H9 (cell line): ENCODE measurements around the gene OPN1SW. TPM values are rescaled to one million over a fixed set of nuclear protein-coding genes. Genes with fewer than 3 reads are reported as not detected.

ENCODE experiments used
- DNase-seq: peaks from one replicate; pipeline ENCODE4 v3.0.0-alpha.2; 2017
- H2AFZ ChIP-seq: one replicate; pipeline ENCODE4 v1.6.1; 2013; ENCODE audit warnings: mild to moderate bottlenecking, low read length, control low read depth, moderate library complexity
- H2AK5ac ChIP-seq: 2 replicates; pipeline ENCODE4 v1.6.1; 2013; ENCODE audit warnings: low read length, control low read depth, mixed read lengths; ENCODE audit not compliant: insufficient read length
- H2BK120ac ChIP-seq: one replicate; pipeline ENCODE4 v1.6.1; 2013; ENCODE audit warnings: low read depth, mild to moderate bottlenecking, low read length, control low read depth, inconsistent platforms; ENCODE audit not compliant: poor library complexity, severe bottlenecking
- H2BK12ac ChIP-seq: 2 replicates; pipeline ENCODE4 v1.6.1; 2013; ENCODE audit warnings: low read length, control low read depth, mixed read lengths, low read depth; ENCODE audit not compliant: insufficient read length
- H2BK15ac ChIP-seq: 2 replicates; pipeline ENCODE4 v1.6.1; 2013; ENCODE audit warnings: low read depth, low read length, control low read depth
- H2BK20ac ChIP-seq: one replicate; pipeline ENCODE4 v1.6.1; 2013; ENCODE audit warnings: low read depth, mild to moderate bottlenecking, low read length, control low read depth, inconsistent platforms; ENCODE audit not compliant: poor library complexity, severe bottlenecking
- H2BK5ac ChIP-seq: 2 replicates; pipeline ENCODE4 v1.6.1; 2013; ENCODE audit warnings: low read length, control low read depth, mixed read lengths; ENCODE audit not compliant: insufficient read length
- H3K14ac ChIP-seq: 2 replicates; pipeline ENCODE4 v1.6.1; 2013; ENCODE audit warnings: low read length, control low read depth; ENCODE audit not compliant: insufficient read depth
- H3K18ac ChIP-seq: 2 replicates; pipeline ENCODE4 v1.6.1; 2013; ENCODE audit warnings: low read depth, mild to moderate bottlenecking, mixed read lengths, low read length, control low read depth; ENCODE audit not compliant: insufficient read length
- H3K23ac ChIP-seq: 2 replicates; pipeline ENCODE4 v1.6.1; 2013; ENCODE audit warnings: low read length, control low read depth, mixed read lengths, low read depth; ENCODE audit not compliant: insufficient read length
- H3K23me2 ChIP-seq: 2 replicates; pipeline ENCODE4 v1.6.1; 2013; ENCODE audit warnings: low read depth, mild to moderate bottlenecking, mixed read lengths, low read length, control low read depth; ENCODE audit not compliant: insufficient read length, poor library complexity, severe bottlenecking
- H3K27ac ChIP-seq: 2 replicates; pipeline ENCODE4 v1.5.1; 2013; ENCODE audit warnings: low read length, control low read depth, mixed read lengths, low read depth; ENCODE audit not compliant: insufficient read length
- H3K27me3 ChIP-seq: 2 replicates; pipeline ENCODE4 v1.6.1; 2013; ENCODE audit warnings: low read length, control low read depth, inconsistent platforms; ENCODE audit not compliant: insufficient read depth
- H3K4ac ChIP-seq: 2 replicates; pipeline ENCODE4 v1.6.1; 2013; ENCODE audit warnings: low read depth, mild to moderate bottlenecking, control low read depth, inconsistent platforms, low read length, moderate library complexity
- H3K4me1 ChIP-seq: 2 replicates; pipeline ENCODE4 v1.6.1; 2013; ENCODE audit warnings: low read length, control low read depth, inconsistent platforms; ENCODE audit not compliant: insufficient read depth
- H3K4me2 ChIP-seq: 2 replicates; pipeline ENCODE4 v1.6.1; 2013; ENCODE audit warnings: low read length, control low read depth, mixed read lengths; ENCODE audit not compliant: insufficient read length, insufficient read depth
- H3K56ac ChIP-seq: 2 replicates; pipeline ENCODE4 v1.6.1; 2013; ENCODE audit warnings: low read depth, mild to moderate bottlenecking, mixed read lengths, low read length, control low read depth; ENCODE audit not compliant: insufficient read length
- H3K79me1 ChIP-seq: 2 replicates; pipeline ENCODE4 v1.6.1; 2013; ENCODE audit warnings: low read depth, mild to moderate bottlenecking, moderate library complexity, low read length, control low read depth, inconsistent platforms; ENCODE audit not compliant: insufficient read depth, poor library complexity, severe bottlenecking
- H3K79me2 ChIP-seq: 2 replicates; pipeline ENCODE4 v1.6.1; 2013; ENCODE audit warnings: low read length, control low read depth, inconsistent platforms; ENCODE audit not compliant: insufficient read depth
- H3K9ac ChIP-seq: 2 replicates; pipeline ENCODE4 v1.6.1; 2013; ENCODE audit warnings: low read length, control low read depth, mixed read lengths; ENCODE audit not compliant: insufficient read length; ENCODE audit errors: extremely low read depth
- H3K9me3 ChIP-seq: one replicate; pipeline ENCODE4 v1.6.1; 2013; ENCODE audit warnings: low read depth, low read length, inconsistent platforms; ENCODE audit not compliant: control insufficient read depth
- H3T11ph ChIP-seq: one replicate; pipeline ENCODE4 v1.6.1; 2013; ENCODE audit warnings: mild to moderate bottlenecking, low read length, control low read depth, inconsistent platforms
- H4K20me1 ChIP-seq: one replicate; pipeline ENCODE4 v1.6.1; 2013; ENCODE audit not compliant: control insufficient read depth, insufficient read length, insufficient read depth
- H4K5ac ChIP-seq: 2 replicates; pipeline ENCODE4 v1.6.1; 2013; ENCODE audit warnings: low read depth, mild to moderate bottlenecking, mixed read lengths, low read length, control low read depth; ENCODE audit not compliant: insufficient read length
- H4K8ac ChIP-seq: replicated peaks from 2 replicates; pipeline ENCODE4 v1.6.1; 2013; ENCODE audit warnings: low read length, control low read depth, mixed read lengths, low read depth; ENCODE audit not compliant: insufficient read length
- H4K91ac ChIP-seq: 2 replicates; pipeline ENCODE4 v1.6.1; 2013; ENCODE audit warnings: low read depth, mild to moderate bottlenecking, moderate library complexity, mixed read lengths, low read length, control low read depth; ENCODE audit not compliant: insufficient read length
- H3K27ac Mint-ChIP-seq, 3 experiments: 2 replicates in 2 of 3; 3 replicates in 1 of 3; pipeline ENCODE4 v1.8.0; 2020 to 2021; ENCODE audit warnings: mixed read lengths in 3 of 3, mild to moderate bottlenecking in 1 of 3, moderate library complexity in 1 of 3
- H3K27me3 Mint-ChIP-seq: 2 replicates; pipeline ENCODE4 v1.8.0; 2021; ENCODE audit warnings: low read depth, mild to moderate bottlenecking, moderate library complexity, mixed read lengths
- H3K36me3 Mint-ChIP-seq, 3 experiments: 2 replicates in 2 of 3; 3 replicates in 1 of 3; pipeline ENCODE4 v1.8.0; 2020 to 2021; ENCODE audit warnings: low read depth in 3 of 3, mixed read lengths in 3 of 3; ENCODE audit not compliant: insufficient read depth in 1 of 3
- H3K4me1 Mint-ChIP-seq, 2 experiments: 2 replicates each; pipeline ENCODE4 v1.8.0; 2020; ENCODE audit warnings: mixed read lengths in 2 of 2
- H3K4me3 Mint-ChIP-seq, 2 experiments: 2 replicates in 1 of 2; 3 replicates in 1 of 2; pipeline ENCODE4 v1.8.0; 2020 to 2021; ENCODE audit warnings: mild to moderate bottlenecking in 2 of 2, mixed read lengths in 2 of 2, moderate library complexity in 1 of 2
- H3K9me3 Mint-ChIP-seq, 2 experiments: 2 replicates in 1 of 2; 3 replicates in 1 of 2; pipeline ENCODE4 v1.8.0; 2020; ENCODE audit warnings: mild to moderate bottlenecking in 2 of 2, mixed read lengths in 2 of 2, moderate library complexity in 1 of 2
- CTCF ChIP-seq: fragments of 200-600 bp; sonication (generic); conservative IDR thresholded peaks from 3 replicates; pipeline ENCODE4 v1.8.0; 2021; ENCODE audit warnings: antibody characterized with exemption, mild to moderate bottlenecking
- WGBS: extraction: QIAGEN DNeasy Blood & Tissue Kit; methylation state at CpG from one replicate; pipeline ENCODE4 v1.1.7; 2013; ENCODE audit warnings: missing lambda C conversion rate, low lambda C conversion rate, mixed read lengths; ENCODE audit not compliant: insufficient read length; ENCODE audit errors: extremely low coverage; 5-methylcytosine and 5-hydroxymethylcytosine counted together
- total RNA-seq: library from RNA; stranded (reverse); gene quantifications from 2 replicates; pipeline ENCODE4 v1.2.1, GENCODE V29; 2021

OPN1SW gene
- total RNA-seq, 1 experiment from 2014 or later = not detected

- no peaks in the 10 kb centered on the region for H3K23me2 ChIP-seq
These were observed 34.9 kb upstream of the OPN1SW start for GRCh38 chr7:128810473-128810872.

More at GRCh38 chr7:128810473-128810872, 34.9 kb upstream of the OPN1SW start:
- H4K5ac ChIP-seq = no peak overlapping the region
- H3K9me3 ChIP-seq = no peaks in the 10 kb centered on the region
- Mint-ChIP-seq H3K4me1 (peaks cover 0 to 2% of the 10 kb centered on the region in 2 experiments; a peak in 2 of 4 replicates), H3K27ac (peak overlapping the region in 1 of 3 experiments; percentile 70; a peak in 1 of 7 replicates), H3K27me3 (no peaks in the 10 kb centered on the region), H3K4me3 (no peak overlapping the region), H3K36me3 (peaks cover 13 to 49% (median 27%) of the 10 kb centered on the region in 3 experiments), H3K9me3 (no peaks in the 10 kb centered on the region)
- no peaks in the 10 kb centered on the region for H3K27me3 ChIP-seq
- no peaks in the 10 kb centered on the region for H3K79me1 ChIP-seq
- no peak for DNase-seq
- no peak overlapping the region for H2BK12ac ChIP-seq
- no peak overlapping the region for H4K8ac ChIP-seq
- H2AK5ac ChIP-seq = no peak overlapping the region
- H2BK120ac ChIP-seq = no peak overlapping the region
- no peak overlapping the region for H3K23ac ChIP-seq
- H3K27ac ChIP-seq = no peak overlapping the region
- H2BK20ac ChIP-seq = no peak overlapping the region
- no peak overlapping the region for H3K9ac ChIP-seq
- H3K14ac ChIP-seq = no peak overlapping the region
- no CpG with 5 or more reads among the region's 2 CpGs for WGBS
- no peak overlapping the region for H2BK15ac ChIP-seq
- no peak for TF ChIP-seq CTCF
- H3K56ac ChIP-seq = no peak overlapping the region
- 0 out of 2 replicates have a peak, but pooled peaks cover 3% of the 10 kb centered on the region for H3K4me1 ChIP-seq
- H3K4ac ChIP-seq = no peak overlapping the region
- H3K18ac ChIP-seq = no peak overlapping the region
- no peak overlapping the region for H3T11ph ChIP-seq
- no peak overlapping the region for H3K4me2 ChIP-seq
- H2AFZ ChIP-seq = no peak overlapping the region
- H4K91ac ChIP-seq = no peak overlapping the region
- H4K20me1 ChIP-seq = no peaks in the 10 kb centered on the region
- no peak overlapping the region for H2BK5ac ChIP-seq
- H3K79me2 ChIP-seq = no peaks in the 10 kb centered on the region
